ENCODE data around the gene CNTNAP5. TPM values are rescaled to one million over a fixed set of nuclear protein-coding genes. Genes with fewer than 3 reads are reported as not detected.

Gene CNTNAP5
- total RNA-seq, 4 donors from 2014 or later = 0.20 to 1.4 (median 0.68) TPM; not detected in 1

- Histone ChIP-seq H3K36me3 (no peaks in the 10 kb centered on the region), H3K4me1 (no peaks in the 10 kb centered on the region), H3K4me3 (no peak overlapping the region), H3K27me3 (no peaks in the 10 kb centered on the region), H3K9me3 (no peaks in the 10 kb centered on the region), H3K27ac (no peak overlapping the region)
- 57 to 67% methylated on average over 1 of the region's 1 CpG for WGBS, 2 donors (ENCODE audit: low coverage in 1 of 2)
- TF ChIP-seq EP300 (IDR thresholded peaks at IDR 0.05; ENCODE audit: low read depth) (no peak), POLR2A (IDR thresholded peaks at IDR 0.05) (no peak), POLR2AphosphoS5 (IDR thresholded peaks at IDR 0.05) (no peak)
- TF ChIP-seq, protein P1, sequence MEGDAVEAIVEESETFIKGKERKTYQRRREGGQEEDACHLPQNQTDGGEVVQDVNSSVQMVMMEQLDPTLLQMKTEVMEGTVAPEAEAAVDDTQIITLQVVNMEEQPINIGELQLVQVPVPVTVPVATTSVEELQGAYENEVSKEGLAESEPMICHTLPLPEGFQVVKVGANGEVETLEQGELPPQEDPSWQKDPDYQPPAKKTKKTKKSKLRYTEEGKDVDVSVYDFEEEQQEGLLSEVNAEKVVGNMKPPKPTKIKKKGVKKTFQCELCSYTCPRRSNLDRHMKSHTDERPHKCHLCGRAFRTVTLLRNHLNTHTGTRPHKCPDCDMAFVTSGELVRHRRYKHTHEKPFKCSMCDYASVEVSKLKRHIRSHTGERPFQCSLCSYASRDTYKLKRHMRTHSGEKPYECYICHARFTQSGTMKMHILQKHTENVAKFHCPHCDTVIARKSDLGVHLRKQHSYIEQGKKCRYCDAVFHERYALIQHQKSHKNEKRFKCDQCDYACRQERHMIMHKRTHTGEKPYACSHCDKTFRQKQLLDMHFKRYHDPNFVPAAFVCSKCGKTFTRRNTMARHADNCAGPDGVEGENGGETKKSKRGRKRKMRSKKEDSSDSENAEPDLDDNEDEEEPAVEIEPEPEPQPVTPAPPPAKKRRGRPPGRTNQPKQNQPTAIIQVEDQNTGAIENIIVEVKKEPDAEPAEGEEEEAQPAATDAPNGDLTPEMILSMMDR (IDR thresholded peaks at IDR 0.05) = no peak
- intact Hi-C loops (cut with DNase I; ENCODE audit: low total_unique reads) = no loop called here
- DNase-seq = no peak
- in situ Hi-C loops (cut with MboI; ENCODE audit: low pct_ligation_motif_present in 1 of 4, low pct_unique_long_range_greater_than_20kb in 1 of 4, low sequenced_read_pairs in 3 of 4) = loop anchor here in 1 of 4 donors (25.0 kb wide), 1 partner anchor 777 kb away; no protein-coding TSS in a partner anchor
These were observed 9.9 kb downstream of the CNTNAP5 start for GRCh38 chr2:124035001-124035400.

GRCh38 chr2:124039032-124039431, 13.9 kb downstream of the CNTNAP5 start:
- Histone ChIP-seq H3K4me1 (no peaks in the 10 kb centered on the region), H3K36me3 (no peaks in the 10 kb centered on the region), H3K27me3 (no peaks in the 10 kb centered on the region), H3K9me3 (no peaks in the 10 kb centered on the region), H3K27ac (no peak overlapping the region), H3K4me3 (no peak overlapping the region)
- WGBS, 2 donors (ENCODE audit: low coverage in 1 of 2) = 50 to 88% methylated on average over 1 to 2 of the region's 2 CpGs
- in situ Hi-C loops (cut with MboI; ENCODE audit: low pct_ligation_motif_present in 1 of 4, low pct_unique_long_range_greater_than_20kb in 1 of 4, low sequenced_read_pairs in 3 of 4) = loop anchor here in 1 of 4 donors (25.0 kb wide), 1 partner anchor 773 kb away; no protein-coding TSS in a partner anchor
- intact Hi-C loops (cut with DNase I; ENCODE audit: low total_unique reads) = no loop called here
- no peak for DNase-seq
- no peak for TF ChIP-seq EP300 (IDR thresholded peaks at IDR 0.05; ENCODE audit: low read depth)
- no peak for TF ChIP-seq POLR2AphosphoS5 (IDR thresholded peaks at IDR 0.05)
- TF ChIP-seq, protein P1 (IDR thresholded peaks at IDR 0.05) = no peak
- no peak for TF ChIP-seq POLR2A (IDR thresholded peaks at IDR 0.05)

GRCh38 chr2:124039762-124040291, 14.7 kb downstream of the CNTNAP5 start:
- intact Hi-C loops (cut with DNase I; ENCODE audit: low total_unique reads) (no loop called here), in situ Hi-C loops (cut with MboI; ENCODE audit: low pct_ligation_motif_present in 1 of 4, low pct_unique_long_range_greater_than_20kb in 1 of 4, low sequenced_read_pairs in 3 of 4) (loop anchor here in 1 of 4 donors (25.0 kb wide), 1 partner anchor 772 kb away; no protein-coding TSS in a partner anchor)
- H3K4me1 ChIP-seq = no peaks in the 10 kb centered on the region
- H3K36me3 ChIP-seq = no peaks in the 10 kb centered on the region
- no peaks in the 10 kb centered on the region for H3K9me3 ChIP-seq
- no peak for DNase-seq
- H3K4me3 ChIP-seq = no peak overlapping the region
- WGBS, 2 donors (ENCODE audit: low coverage in 1 of 2) = 59 to 72% methylated on average over 3 to 4 of the region's 4 CpGs
- no peak for TF ChIP-seq POLR2A (IDR thresholded peaks at IDR 0.05)
- no peak for TF ChIP-seq POLR2AphosphoS5 (IDR thresholded peaks at IDR 0.05)
- no peak for TF ChIP-seq EP300 (IDR thresholded peaks at IDR 0.05; ENCODE audit: low read depth)
- TF ChIP-seq, protein P1 (IDR thresholded peaks at IDR 0.05) = no peak
- H3K27me3 ChIP-seq = no peaks in the 10 kb centered on the region
- H3K27ac ChIP-seq = no peak overlapping the region

- intact Hi-C loops (cut with DNase I; ENCODE audit: low total_unique reads) = no loop called here
- no peaks in the 10 kb centered on the region for H3K27me3 ChIP-seq
- 61 to 63% methylated on average over 2 of the region's 2 CpGs for WGBS, 2 donors (ENCODE audit: low coverage in 1 of 2)
- TF ChIP-seq, protein P1 (IDR thresholded peaks at IDR 0.05) = no peak
- no peak for TF ChIP-seq POLR2AphosphoS5 (IDR thresholded peaks at IDR 0.05)
- no peak for TF ChIP-seq POLR2A (IDR thresholded peaks at IDR 0.05)
- TF ChIP-seq EP300 (IDR thresholded peaks at IDR 0.05; ENCODE audit: low read depth) = no peak
- no peak overlapping the region for H3K27ac ChIP-seq
- no peaks in the 10 kb centered on the region for H3K9me3 ChIP-seq
- H3K4me3 ChIP-seq = no peak overlapping the region
- no peak for DNase-seq
- H3K4me1 ChIP-seq = no peaks in the 10 kb centered on the region
- H3K36me3 ChIP-seq = no peaks in the 10 kb centered on the region
- in situ Hi-C loops (cut with MboI; ENCODE audit: low pct_ligation_motif_present in 1 of 4, low pct_unique_long_range_greater_than_20kb in 1 of 4, low sequenced_read_pairs in 3 of 4) = loop anchor here in 1 of 4 donors (25.0 kb wide), 1 partner anchor 766 kb away; no protein-coding TSS in a partner anchor
These were observed 20.8 kb downstream of the CNTNAP5 start for GRCh38 chr2:124045894-124046293.
